Cardiac fibroblast (primary cell): ENCODE measurements around the gene SLC1A1.

Experiments used
- DNase-seq, 2 donors: peaks; one replicate each; pipeline versions ENCODE4 v3.0.0 to v3.0.0-alpha.2; 2010; ENCODE audit warnings: low read depth in 2 of 2
- H3K4me3 ChIP-seq, 2 donors: replicated peaks in 1 of 2; 1 replicate in 1 of 2; 2 replicates in 1 of 2; pipeline ENCODE4 v1.5.1; 2011; ENCODE audit warnings: low read depth in 2 of 2, low read length in 2 of 2, mild to moderate bottlenecking in 2 of 2, moderate library complexity in 1 of 2
- CTCF ChIP-seq: IDR thresholded peaks from one replicate; pipeline ENCODE4 v1.5.1; 2011; ENCODE audit warnings: low read depth, mild to moderate bottlenecking, low read length, inconsistent platforms

Gene SLC1A1

DNA sequence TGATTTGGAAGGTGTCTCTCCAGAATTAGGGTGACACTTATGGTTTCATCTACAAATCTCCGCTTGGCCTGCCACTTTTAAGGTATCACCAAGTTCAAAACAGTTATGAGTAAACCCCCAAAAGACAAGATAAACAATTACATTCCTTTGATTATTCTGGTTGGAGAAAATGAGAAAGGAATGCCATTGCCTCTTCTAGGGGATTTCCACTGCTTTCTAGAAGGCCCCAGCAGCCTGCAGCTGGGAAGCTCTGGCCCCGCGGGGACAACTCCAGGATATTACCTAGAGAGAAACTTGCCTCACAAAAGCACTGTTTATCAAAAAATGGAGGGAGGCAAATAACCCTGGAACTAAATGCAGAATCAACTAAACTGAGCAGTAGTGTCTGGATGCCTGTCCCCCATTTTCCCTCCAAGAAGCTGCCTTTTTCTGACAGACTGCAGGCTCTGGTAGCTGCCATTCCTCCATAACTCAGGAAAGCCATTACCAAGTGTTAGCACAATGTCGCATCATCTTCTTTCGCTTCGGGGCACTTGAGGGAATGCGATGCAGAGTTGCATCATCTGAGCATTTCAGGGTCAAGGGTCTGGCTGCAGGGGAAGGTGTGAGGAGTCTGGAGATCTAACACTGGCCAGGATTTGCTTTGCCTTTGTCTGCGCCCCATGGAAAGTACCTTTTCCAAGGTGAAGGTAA, 100.3 kb downstream of the SLC1A1 start:
- TF ChIP-seq CTCF, result no peak
- H3K4me3 ChIP-seq, result no peak overlapping the region
- peak in 1 of 2 donors; percentile 47 for DNase-seq

GRCh38 chr9:4591123-4591500, 100.8 kb downstream of the SLC1A1 start:
- TF ChIP-seq CTCF, result no peak
- DNase-seq, result peak in 1 of 2 donors; percentile 28
- no peak overlapping the region for H3K4me3 ChIP-seq

GRCh38 chr9:4592295-4592694, 102.0 kb downstream of the SLC1A1 start:
- H3K4me3 ChIP-seq, result no peak overlapping the region
- DNase-seq, result no peak
- TF ChIP-seq CTCF, result no peak

DNA sequence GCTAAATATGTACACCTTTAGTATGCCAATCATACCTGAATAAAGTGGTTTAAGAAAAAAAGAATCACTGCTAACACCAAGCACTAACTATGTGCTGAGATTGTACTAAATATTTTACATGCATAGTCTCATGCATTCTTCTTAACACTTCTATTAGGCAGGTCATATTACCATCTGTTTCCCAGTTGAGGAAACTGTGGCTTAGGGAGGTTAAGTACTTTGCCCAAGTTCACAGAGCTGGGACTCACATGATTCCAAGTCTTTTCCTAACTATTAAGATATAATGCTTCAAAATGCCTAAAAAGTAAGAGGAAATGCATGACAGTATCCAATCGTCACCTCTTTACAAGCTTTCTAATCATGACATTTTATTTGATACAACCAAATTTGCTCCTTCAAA, 102.6 kb downstream of the SLC1A1 start:
- no peak for DNase-seq
- no peak overlapping the region for H3K4me3 ChIP-seq
- TF ChIP-seq CTCF, result no peak

- peak in 1 of 2 donors; percentile 24 for DNase-seq
- no peak for TF ChIP-seq CTCF
- no peak overlapping the region for H3K4me3 ChIP-seq
Measured at GRCh38 chr9:4594545-4594944, 104.3 kb downstream of the SLC1A1 start.

GRCh38 chr9:4594994-4595393, 104.7 kb downstream of the SLC1A1 start:
- no peak for TF ChIP-seq CTCF
- H3K4me3 ChIP-seq, result no peak overlapping the region
- no peak for DNase-seq
